ENCODE results near the gene TMEM94.

TMEM94 gene

DNA sequence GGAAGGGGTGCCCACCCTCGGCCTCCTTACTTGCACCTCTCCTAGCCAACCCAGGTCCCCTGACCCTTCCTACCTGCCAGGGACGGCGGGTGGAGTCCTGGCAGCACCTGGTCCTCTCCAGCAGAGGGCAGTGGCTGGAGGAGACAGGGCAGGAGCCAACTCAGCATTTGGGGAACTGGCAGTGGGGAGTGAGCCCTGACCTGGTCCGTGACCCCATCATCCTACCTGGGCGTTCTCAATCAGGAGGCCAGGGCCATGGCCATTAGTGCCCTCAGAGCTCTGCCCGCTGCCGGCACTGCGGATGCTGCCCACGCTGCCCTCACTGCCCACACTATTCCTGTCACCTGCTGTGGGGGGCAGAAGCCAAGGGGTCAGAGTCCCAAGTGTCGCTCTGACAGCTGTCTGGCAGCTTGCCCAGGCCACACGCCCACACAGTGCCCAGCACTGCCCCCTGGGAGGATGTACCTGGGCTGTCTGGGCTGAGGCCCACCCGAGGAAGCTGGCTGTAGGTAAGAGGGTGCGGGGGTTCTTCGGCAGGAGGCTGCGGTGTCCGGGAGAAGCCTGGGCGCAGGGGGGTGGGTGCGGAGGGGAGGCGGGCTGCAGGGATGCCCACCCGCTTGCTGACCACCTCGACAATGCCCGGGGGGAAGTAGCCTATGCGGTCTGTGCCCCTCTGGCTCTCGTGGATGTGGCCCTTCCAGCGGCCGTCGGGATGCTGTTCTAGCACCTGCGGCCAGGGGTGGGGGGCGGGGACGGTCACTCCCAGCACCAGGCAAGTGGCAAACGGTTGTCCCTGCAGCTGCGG, 48.1 kb downstream of the TMEM94 start:
- peak; percentile 55 for DNase-seq
- in situ Hi-C loops (cut with HindIII; ENCODE audit: low pct_ligation_motif_present, low pct_unique_long_range_greater_than_20kb, low sequenced_read_pairs), result no loop called here

DNA sequence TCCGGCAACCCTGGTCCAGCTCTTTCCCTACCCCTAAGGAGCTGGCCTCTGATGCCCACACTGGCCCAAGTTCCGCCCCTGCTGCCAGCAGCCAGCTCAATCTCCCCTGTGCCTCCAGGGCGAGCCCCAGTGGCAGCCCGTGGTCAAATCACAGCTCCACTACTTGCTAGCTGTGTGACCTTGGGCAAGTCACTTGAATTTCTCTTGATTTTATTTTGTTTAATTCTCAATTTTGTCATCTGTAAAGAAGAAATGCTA, 48.6 kb downstream of the TMEM94 start:
- in situ Hi-C loops (cut with HindIII; ENCODE audit: low pct_ligation_motif_present, low pct_unique_long_range_greater_than_20kb, low sequenced_read_pairs), result no loop called here
- no peak for DNase-seq

GRCh38 chr17:75505640-75506039, 49.2 kb downstream of the TMEM94 start:
- in situ Hi-C loops (cut with HindIII; ENCODE audit: low pct_ligation_motif_present, low pct_unique_long_range_greater_than_20kb, low sequenced_read_pairs), result no loop called here
- no peak for DNase-seq

GRCh38 chr17:75506134-75506533, 49.7 kb downstream of the TMEM94 start:
- in situ Hi-C loops (cut with HindIII; ENCODE audit: low pct_ligation_motif_present, low pct_unique_long_range_greater_than_20kb, low sequenced_read_pairs), result no loop called here
- no peak for DNase-seq

DNA sequence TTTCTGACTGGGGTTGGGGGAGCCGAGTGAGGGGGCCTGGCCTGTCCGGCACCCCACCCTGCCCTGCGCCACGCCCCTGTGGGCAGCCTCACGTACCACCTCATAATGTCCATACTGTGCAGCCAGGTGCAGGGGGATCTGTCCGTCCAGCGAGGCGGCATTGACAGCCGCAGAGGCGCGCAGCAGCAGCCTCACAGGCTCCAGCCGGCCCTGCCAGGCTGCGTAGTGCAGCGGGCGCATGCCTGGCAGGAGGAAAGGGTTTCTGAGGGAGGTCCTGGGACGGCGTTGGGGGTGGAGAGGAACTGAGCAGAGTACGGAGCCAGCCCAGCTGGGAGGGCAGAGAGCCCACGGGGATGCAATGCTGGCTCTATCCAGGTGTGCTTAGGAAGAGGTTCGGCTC, 50.5 kb downstream of the TMEM94 start:
- no peak for DNase-seq
- in situ Hi-C loops (cut with HindIII; ENCODE audit: low pct_ligation_motif_present, low pct_unique_long_range_greater_than_20kb, low sequenced_read_pairs), result no loop called here

DNA sequence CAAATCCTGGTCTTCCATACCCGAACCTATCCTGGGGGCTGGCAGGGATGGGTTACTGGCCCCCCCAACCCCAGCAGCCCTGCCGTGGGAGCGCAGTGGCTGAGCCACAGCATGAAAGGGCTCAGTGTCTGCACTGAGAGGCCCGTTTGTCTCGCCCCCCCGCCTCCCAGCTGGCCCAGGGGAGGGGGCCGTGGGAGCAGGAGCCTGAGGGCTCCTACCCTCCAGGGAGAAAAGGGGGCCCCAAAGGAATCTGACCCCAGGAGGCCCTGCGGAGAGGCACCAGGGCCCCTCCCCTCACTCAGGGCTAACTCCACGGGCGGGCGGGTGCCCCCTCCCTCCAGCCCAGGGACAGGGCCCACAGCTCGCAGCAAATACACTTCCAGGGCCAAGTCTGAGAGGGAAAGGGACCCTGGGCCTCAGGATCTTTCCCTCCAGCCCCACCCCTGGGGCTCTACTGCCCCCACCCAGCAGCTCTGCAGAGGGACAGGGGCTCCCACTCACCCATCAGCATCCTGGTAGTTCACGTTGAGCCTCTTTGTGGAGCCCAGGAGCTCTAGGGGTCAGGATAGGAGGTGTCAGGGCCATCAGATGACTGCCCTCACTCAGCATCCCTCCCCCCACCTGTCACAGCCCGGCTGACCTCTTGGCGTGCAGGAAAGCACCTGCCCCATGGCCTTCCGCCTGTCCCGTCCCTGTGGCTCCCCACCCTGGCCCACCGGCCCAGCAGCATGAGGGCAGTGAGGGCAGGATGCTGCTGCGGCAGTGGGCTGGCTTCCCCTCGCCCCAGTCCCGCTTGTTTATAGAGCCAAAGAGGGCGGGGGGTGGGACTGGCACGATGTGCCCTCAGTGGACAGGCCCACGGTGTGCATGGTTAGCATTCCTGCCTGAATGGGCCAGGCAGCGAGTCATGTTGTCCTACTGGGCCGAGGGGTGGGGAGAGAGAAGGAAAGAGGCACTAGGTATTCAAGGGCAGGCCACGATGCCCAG, 51.6 kb downstream of the TMEM94 start:
- in situ Hi-C loops (cut with HindIII; ENCODE audit: low pct_ligation_motif_present, low pct_unique_long_range_greater_than_20kb, low sequenced_read_pairs), result no loop called here
- DNase-seq, result peak; percentile 34

- no peak for DNase-seq
- in situ Hi-C loops (cut with HindIII; ENCODE audit: low pct_ligation_motif_present, low pct_unique_long_range_greater_than_20kb, low sequenced_read_pairs), result no loop called here
Observed at GRCh38 chr17:75508931-75509361, 52.5 kb downstream of the TMEM94 start.

DNA sequence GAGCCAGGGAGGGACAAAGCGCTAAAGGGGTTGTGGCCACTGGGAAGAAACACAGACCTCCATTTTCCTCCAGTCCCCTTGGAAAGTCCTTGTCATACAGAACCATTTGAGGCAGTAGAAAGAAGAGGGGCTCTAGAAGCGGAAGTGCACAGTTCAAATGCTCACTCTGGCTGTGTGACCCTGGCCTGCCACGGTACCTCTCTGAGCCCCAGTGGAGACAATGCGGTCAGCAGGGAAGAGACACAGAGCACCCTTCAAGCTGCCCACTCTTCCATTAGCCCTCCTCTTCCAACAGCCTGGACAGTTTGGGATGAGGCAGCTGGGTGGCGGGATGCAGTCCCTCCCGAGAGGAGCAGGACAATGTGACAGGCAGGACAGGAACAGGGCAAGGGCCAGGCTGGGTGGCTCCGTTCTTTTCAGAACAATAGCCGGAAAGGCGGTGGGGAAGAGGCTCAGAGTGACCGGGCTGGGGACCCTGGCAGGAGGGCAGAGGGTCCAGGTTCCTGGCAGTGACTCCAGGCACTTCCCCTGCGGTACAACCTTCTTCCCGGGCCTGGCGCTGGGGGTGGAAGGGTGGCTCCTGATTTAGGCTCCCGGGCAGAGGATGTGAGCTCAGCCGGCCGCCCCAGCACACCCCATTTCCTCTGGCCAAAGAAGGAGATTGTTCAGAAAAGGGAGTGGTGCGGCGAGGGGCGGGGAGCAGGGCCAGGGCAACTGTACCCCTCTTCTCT, 53.3 kb downstream of the TMEM94 start:
- in situ Hi-C loops (cut with HindIII; ENCODE audit: low pct_ligation_motif_present, low pct_unique_long_range_greater_than_20kb, low sequenced_read_pairs), result no loop called here
- DNase-seq, result no peak

DNA sequence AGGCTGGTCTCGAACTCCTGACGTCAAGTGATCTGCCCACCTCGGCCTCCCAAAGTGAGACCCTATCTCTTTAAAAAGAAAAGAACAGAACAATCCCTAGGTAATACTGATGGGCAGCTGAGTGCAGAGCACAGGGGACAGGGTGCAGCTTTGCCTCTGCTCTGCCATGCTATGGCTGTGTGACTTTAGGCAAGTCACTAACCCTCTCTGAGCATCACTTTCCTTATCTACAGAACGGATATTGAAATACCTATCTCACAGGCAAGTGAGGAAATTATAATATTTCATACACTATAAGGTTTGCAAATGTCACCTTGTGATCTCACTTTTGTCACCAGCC, 54.8 kb downstream of the TMEM94 start:
- in situ Hi-C loops (cut with HindIII; ENCODE audit: low pct_ligation_motif_present, low pct_unique_long_range_greater_than_20kb, low sequenced_read_pairs), result no loop called here

DNA sequence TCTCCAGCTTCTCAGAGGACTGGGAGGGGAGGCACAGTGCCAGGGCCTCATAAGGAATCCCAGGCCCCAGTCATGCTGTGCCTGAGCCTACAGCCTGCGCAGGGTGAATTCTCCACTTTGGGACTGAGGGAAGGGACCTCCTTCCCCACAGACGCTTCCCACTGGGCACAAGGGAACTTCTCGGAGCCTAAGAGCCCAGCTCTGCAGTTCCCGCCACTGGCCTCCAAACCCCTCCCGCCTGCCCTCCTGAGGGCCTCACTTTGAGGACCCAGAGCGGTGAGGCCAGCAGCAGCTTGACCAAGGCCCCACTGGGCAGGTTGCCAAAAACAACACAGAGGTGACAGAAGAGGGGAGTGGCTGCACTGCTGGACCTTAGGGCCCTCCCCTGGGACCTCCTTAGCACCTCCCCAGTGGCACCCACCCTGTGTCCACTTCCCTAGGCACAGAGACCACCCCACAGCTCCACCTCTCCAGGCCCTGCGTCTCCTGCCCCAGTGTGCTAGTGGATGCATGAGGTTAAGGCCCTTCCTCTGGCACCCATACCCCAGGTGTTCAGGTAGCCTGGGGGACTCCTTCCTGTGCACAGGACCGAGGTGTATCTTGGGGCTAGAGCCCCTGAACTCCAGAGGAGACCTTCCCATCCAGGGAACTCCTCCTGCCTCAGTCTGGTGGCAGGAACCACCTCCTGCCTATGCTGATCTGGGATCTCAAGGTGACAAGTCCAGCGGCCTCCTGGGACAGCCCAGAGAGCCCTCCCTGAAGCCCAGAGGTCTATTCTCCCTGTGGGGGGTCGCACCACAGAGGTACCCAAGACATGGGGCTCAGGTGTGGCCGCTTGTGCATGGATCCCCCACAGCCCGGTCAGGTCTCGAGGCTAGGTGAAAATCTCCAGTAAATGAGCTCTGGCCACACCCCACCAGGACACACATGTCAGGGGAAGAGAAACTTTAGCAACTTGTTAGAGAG, 55.5 kb downstream of the TMEM94 start:
- no peak for DNase-seq
- in situ Hi-C loops (cut with HindIII; ENCODE audit: low pct_ligation_motif_present, low pct_unique_long_range_greater_than_20kb, low sequenced_read_pairs), result no loop called here

More for the DNA sequence above, 54.8 kb downstream of the TMEM94 start:
- no peak for DNase-seq

DNA sequence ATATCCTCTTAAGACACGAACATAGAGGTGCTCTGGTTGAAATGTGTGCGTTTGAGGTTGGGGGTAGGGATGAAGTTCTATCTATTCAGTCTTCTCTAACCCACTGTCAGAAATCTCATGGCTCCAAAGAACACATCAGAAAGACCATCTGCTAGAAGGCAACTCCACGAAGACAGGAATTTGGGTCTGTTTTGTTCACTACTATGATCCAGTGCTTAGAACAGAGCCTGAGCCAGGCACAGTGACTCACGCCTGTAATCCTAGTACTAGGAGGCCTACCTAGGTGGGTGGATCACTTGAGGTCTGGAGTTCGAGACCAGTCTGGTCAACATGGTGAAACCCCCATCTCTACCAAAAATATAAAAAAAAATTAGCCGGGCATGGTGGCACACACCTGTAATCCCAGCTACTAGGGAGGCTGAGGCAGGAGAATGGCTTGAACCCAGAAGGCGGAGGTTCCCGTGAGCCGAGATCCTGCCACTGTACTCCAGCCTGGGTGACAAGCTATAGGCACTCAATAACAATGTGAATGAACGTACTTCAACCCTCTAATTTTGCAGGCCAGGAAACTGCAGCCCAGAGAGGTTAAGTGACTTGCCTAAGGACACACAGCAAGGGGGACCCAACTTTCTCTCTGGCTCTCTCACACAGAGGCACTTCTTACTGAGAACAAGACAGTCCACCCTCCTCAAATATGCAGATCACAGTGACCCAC, 56.6 kb downstream of the TMEM94 start:
- in situ Hi-C loops (cut with HindIII; ENCODE audit: low pct_ligation_motif_present, low pct_unique_long_range_greater_than_20kb, low sequenced_read_pairs), result no loop called here
- no peak for DNase-seq

GRCh38 chr17:75513641-75514000, 57.2 kb downstream of the TMEM94 start:
- in situ Hi-C loops (cut with HindIII; ENCODE audit: low pct_ligation_motif_present, low pct_unique_long_range_greater_than_20kb, low sequenced_read_pairs), result no loop called here
- DNase-seq, result no peak

- in situ Hi-C loops (cut with HindIII; ENCODE audit: low pct_ligation_motif_present, low pct_unique_long_range_greater_than_20kb, low sequenced_read_pairs), result no loop called here
- peak; percentile 21 for DNase-seq
Observed at GRCh38 chr17:75514299-75514918, 58.0 kb downstream of the TMEM94 start.

- peak; percentile 18 for DNase-seq
- in situ Hi-C loops (cut with HindIII; ENCODE audit: low pct_ligation_motif_present, low pct_unique_long_range_greater_than_20kb, low sequenced_read_pairs), result no loop called here
Observed at GRCh38 chr17:75514919-75515495, 58.6 kb downstream of the TMEM94 start.

GRCh38 chr17:75515496-75516254, 59.2 kb downstream of the TMEM94 start, which contains the start of gene CASKIN2:
Gene CASKIN2 (minus strand): TSS chr17:75515537. CDS start chr17:75513804, 1,733 bp downstream.
- peak; percentile 92 for DNase-seq
- in situ Hi-C loops (cut with HindIII; ENCODE audit: low pct_ligation_motif_present, low pct_unique_long_range_greater_than_20kb, low sequenced_read_pairs), result no loop called here

GRCh38 chr17:75516255-75516618, 59.8 kb downstream of the TMEM94 start, which contains the start of gene TSEN54:
Gene TSEN54 (plus strand): TSS chr17:75516528. CDS start chr17:75516561, 33 bp downstream.
- in situ Hi-C loops (cut with HindIII; ENCODE audit: low pct_ligation_motif_present, low pct_unique_long_range_greater_than_20kb, low sequenced_read_pairs), result no loop called here
- peak; percentile 89 for DNase-seq

Data from ACHN (cell line).